GM19468 (cell line): Measurements from ENCODE around the gene CLDN14.

Experiments used
- ATAC-seq: cut with Tn5 transposase; IDR thresholded peaks from one replicate; pipeline ENCODE4 v1.9.1; 2021; ENCODE audit warnings: mild to moderate bottlenecking, moderate library complexity, moderate number of reproducible peaks; ENCODE audit not compliant: unreplicated experiment; ENCODE audit errors: extremely low read depth

CLDN14 gene

DNA sequence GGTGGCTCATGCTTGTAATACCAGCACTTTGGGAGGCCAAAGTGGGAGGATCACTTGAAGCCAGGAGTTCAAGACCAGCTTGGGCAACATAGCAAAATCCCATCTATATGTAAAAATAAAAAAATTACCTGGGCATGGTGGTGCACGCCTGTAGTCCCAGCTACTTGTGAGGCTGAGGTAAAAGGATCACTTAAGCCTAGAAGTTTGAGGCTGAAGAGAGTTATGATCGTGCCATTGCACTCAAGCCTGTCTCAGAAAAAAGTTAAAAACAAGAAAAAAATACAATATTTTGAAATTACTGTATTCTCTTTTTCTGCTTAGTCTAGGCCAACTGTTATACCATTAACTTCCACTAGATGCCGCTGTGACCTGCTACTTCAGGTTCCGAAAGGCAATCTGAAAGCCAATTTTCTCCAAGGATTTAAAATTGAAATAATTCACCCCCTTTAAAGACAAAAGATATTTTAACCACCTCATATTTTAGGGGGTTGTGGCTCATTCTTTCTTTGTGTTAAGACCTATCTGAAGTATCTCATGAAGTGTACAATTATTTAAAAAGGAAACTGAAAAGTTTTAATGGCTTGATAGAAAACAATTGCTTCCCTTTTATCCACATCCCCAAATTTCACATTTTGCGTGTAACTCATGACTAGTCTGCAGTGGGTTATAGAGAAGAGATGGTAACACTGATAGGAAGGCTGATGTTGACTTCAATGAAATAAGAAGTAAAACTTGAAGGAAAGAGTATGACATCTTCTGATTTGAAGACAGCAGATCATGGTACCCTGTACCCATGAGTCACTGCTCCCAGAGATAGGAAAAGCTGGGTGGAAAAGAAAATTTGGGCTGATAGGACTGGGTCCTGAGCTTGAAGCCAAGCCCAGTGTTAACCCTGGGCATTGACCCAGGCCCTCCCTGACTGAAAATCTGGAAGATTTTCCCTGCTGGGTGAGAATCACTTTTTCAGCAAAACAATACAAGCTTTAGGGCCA lies 24.4 kb upstream of the CLDN14 start:
- no peak for ATAC-seq

DNA sequence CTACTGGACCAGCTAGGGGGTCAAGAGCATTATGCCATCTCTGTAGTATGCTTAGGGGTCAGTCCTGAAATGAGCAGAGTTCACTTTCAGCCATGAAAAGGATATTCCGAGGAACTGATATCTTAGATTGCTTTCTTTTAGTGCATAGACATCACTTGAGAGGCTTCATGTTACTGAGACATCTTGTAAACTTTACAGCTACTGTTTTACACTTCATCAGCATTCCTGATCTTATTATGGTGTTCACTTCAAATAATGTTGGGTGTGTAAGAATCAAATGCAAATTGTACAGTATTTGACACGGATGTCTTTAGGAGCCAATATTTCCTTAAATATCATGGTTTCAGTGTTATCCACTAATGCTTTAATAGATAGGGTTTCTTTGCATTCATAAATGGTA lies 22.4 kb upstream of the CLDN14 start:
- no peak for ATAC-seq

DNA sequence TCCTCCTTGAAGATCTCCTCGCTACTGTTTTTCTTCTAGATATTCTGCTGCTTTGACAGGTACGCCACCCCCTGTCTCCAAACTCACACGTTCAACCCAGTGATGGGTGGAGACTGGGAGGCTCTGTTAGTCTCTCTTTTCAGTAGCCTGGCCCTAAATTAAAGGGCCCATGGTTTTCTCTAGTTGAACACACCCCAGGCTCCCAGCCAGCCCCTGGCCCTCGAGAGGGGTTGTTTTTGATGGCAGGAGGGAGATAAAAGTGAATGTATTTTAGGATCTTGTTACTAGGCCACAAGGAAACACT lies 21.6 kb upstream of the CLDN14 start:
- no peak for ATAC-seq

DNA sequence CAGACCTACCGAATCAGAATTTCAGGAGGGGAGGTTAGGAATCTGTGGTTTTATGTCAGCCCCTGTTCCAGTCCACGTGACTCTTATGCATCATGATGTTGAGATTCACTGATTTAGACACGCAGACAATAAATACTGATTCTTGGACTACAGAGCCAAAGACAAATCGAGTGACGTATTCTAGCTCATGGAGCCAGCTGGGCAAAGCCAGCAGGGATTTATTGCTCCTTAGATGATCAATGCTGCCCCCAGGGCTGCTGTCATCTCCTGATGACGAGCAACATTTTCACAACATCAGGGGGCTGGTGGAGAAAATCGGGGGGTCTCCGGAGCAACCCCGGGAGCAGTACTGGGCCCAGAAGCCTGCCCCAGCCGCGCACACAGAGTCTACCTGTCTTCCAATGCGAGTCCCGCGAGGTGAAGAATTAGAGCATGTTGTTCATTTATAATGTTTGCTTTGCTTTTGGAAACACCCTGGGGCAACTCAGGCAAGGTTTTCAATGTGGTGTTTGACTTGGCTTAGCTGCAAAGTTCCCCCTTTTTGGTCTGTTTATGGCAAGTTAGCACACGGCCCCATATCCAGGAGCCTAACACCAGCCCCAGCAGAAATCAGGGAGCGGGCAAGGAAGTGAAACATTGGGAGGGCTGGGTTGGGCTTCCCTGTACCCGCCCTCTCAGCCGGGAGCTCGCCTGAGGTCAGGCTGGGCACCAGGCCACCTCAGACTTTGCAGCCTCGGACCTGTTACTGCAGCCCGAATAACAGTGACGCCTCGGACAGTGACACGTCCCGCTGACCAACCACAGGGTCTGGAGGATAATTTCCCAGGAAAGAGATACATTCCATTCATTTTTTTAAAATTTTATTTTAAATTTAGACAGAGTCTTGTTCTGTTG lies 19.9 kb upstream of the CLDN14 start:
- no peak for ATAC-seq

DNA sequence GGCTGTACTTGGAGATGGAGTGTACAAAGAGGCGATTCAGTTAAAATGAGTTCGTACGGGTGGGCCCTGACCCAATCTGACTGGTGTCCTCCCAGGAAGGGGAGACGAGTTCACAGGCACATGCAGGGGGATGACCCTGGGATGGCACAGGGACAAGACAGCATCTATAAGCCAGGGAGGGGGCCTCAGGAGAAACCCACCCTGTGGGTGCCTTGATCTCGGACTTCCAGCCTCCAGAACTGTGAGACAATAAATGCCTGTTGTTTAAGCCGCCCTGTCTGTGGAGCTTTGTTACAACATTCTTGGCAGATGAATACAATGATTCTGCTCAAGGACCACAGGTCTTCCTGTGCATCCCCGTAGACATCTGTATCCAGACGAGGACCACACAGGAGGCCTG lies 14.6 kb upstream of the CLDN14 start:
- no peak for ATAC-seq

DNA sequence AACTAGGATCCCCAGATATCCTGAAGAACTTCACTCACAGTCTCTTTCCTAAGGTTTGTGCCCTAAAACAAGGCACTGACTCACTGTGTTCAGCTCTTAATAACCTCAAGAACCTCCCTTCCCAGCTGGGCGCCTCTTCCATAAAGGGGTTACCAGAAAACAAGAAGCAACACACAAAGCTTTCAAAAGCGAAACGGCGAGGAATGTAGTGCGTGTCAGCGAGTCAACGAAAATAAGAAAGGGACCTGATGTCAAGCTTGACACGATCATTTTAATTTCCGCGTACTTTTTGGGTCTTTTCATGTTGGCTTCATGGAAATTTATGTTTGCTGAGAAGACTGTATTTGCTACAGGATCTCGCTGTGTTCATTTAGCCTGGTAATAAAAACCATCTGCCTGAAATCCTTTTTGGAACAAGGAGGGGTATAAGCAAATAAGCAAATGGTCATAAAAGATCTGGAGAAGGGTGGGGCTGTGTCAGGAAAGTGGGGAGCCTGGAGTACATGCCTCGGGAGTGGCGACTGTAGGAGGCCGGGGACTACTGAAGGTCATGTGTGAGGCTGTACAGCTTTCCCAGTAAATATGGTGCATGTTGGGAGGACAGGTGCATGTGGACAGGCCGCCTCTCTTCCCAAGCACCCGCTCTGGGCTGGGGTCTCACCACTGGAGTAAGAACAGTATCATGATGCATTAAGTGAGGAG lies 11.4 kb upstream of the CLDN14 start:
- no peak for ATAC-seq

DNA sequence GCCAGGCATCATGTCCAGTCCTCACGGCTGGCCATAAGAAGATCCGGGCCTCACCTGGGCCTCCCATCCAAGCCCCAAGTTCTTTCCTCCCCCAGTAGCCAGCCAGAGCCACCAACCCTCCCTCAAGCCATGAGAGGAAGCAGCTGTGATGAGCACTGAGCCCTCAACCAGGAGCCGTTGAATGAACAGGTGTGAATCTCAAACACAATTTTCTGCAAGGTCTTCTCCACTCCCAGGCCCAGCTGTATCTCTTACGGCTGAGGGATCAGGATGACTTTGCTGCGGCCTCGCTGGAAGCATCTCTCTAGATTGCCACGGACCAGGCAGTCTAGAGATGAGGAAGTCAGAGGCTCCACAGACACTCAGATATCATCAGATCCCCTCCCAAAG lies 9.8 kb upstream of the CLDN14 start:
- ATAC-seq = no peak

DNA sequence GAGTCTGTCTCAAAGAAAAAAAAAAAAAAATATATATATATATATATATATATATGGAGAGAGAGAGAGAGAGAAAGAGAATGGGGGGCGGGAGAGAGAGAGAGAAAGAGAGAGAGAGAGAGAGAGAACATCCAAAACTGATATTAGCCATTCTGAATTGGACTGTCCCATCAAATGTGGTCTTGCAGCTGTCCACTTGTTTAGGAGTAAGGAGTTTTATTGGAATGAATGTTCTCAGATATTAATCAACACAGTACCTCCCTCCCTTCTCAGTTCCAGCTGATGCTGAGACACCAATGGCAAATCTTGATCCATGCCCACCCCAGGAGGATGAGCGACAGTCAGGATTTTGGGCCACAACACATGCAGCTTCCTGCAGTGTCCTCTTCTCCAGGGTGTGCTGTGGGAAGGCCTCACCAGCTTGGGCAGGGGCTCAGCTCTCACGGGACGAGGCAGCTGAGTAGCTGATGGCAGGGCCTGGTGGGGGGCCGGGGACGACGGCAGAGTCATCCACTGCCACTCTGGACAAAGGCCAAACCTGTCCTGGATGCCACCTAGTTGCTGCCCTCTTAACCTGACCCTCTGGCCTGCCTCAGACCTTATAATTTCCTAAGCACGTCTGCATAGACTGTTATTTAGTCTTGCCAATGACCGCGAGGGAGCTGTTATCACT lies 9.3 kb upstream of the CLDN14 start:
- ATAC-seq = no peak

DNA sequence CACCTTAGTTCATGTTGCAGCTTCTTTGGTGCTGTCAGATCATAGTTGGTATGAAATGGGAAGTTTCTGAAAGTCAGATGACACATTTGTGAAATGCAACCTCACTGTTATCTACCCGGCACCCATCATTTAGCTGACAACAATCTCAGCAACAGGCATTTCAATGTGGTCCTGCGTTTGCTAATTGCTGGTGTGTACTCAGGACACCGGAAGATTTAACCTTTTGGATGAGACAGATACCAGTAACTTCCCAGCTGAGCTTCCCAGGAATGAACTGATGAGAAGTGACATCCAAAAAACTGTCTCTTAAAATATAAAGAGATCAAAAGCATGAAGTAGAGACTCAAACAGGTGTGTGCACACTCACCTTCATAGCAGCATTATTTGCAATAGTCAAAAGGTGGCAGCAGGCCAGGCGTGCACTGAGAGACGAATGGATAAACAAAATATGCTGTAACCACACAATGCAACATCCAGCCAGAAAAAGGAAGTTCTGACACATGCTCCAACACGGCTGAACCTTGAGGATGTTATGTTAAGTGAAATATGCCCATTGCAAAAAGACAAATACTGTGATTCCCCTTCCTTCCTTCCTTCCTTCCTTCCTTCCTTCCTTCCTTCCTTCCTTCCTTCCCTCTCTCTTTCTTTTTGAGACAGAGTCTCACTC lies 7.9 kb upstream of the CLDN14 start:
- no peak for ATAC-seq

DNA sequence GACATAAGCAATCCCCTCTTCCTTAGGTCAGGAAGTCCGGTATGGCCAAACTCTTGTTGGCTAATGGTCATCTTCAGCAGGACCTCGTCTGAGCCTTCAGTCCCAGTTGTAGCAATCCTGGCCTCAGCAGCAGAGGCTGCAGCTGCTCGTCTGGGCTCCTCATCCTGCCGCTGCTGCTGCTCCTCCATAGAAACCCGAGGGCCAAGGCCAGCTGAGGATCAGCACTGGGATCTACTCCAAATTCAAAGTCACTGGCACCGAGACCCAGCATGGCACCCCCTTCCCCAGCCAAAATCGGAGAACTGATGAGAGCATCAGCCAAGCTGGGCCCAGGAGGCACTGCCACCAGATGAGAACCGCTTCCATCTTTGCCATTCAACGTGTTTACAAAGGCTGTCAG lies 6.3 kb upstream of the CLDN14 start:
- no peak for ATAC-seq

DNA sequence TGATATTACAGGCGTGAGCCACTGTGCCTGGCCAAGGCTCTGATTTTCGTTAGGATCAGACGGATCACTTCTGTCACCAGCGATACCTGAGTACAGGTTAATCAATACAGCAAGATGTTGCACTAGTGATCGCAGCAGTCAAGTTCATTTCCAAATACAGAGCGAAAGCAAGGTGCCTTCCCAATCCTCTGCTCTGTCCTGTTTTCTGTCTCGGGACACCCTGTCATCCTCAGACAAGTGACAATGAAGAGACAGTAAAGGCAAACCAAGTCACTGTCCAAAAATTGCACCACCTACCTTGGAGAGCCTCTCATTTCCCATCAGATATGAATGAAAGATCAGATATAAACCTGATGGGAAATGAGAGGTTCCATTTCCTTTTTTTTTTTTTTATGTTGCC lies 5.6 kb upstream of the CLDN14 start:
- ATAC-seq = no peak

DNA sequence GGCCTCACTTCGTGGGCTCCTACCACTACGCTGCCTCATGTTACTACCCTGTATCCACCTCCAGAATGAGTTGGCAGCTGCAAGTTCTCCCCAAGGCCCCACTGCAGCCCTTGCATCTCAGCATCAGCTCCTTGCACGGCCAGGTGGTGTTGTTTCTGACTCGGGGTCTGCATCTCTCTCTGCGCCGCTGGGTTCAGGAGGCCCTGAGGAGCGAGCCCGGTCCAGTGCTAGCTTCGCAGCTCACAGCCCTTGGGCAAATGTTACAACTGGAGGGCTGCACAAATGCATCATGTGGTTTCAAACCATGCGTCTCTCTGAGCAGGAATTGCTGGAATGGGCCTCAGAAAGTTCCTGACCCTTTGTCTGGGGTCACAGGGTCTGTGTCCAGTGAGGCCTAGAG lies 3.2 kb upstream of the CLDN14 start:
- ATAC-seq = no peak

DNA sequence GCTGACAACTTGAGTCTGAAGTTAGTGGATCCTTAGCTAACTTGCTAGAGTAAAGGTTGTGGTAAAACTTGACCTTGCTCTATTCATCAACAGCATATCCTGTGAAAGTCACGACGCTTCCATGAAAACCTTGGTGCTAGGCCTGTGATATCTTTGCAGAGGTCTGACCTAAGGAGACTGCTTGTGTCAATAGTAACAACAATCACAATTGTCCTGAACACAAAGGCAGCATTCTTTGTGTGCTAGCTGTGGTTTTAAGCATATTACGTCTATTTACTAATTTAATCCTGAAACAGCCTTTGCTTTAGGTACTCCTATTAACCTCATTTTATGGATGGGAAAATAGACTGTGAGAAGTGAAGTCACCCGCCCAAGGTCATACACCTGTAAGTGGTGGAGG lies 2.8 kb upstream of the CLDN14 start:
- ATAC-seq = no peak

DNA sequence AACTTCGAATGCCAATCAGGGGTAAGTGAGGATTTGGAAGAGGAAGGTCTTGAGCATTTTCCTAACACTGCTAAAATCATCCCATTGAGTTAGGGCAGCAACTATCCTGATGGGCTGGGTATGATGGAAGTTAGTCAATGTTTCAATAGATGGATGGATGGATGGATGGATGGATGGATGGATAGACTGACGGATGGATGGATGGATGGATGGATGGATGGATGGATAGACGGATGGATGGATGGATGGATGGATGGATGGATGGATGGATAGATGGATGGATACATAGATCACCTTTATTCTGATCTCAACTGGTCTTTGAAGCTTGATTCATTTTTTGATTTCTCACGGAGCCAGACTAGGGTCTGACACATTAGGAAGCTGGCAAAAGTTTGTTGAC lies 2.3 kb upstream of the CLDN14 start:
- ATAC-seq = no peak

DNA sequence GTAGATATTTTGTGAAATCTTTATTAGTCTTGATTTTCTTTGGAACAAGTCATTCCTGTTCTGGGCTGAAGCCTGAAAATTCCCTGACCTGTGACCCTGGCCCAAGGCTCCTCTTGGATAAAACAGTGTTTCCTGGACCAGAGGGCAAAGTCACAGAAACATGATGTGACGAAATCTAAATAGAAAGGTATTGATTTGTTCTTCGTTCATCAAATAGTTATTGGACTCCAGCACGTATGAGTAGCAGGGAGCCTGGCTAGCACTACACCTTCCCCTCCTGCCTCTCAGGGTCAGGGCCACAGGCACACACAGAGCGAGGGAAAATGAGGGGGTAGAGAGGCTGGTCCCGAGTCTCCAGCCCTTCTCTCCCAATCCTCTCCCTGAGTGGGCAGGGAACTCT lies 1.7 kb upstream of the CLDN14 start:
- ATAC-seq = no peak

DNA sequence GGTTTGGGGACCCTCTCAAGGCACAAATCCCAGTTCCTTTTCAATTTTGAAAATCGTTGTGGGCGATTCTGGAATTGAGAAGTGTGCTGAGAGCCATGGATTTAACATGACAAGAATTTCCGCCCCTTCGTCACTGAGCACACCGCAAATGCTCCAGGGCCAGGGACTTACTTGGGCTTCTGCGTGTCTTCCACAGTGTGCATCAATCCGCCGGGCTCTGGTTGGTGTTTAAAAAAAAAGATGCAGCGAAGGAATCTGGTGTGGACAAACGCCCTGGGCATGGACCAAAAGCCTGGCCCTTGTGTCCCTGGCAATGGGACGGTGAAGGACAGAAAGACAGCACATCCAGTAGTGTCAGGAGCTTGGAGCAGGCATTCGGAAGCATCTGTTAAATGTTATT lies 696 bp upstream of the CLDN14 start:
- ATAC-seq = no peak

DNA sequence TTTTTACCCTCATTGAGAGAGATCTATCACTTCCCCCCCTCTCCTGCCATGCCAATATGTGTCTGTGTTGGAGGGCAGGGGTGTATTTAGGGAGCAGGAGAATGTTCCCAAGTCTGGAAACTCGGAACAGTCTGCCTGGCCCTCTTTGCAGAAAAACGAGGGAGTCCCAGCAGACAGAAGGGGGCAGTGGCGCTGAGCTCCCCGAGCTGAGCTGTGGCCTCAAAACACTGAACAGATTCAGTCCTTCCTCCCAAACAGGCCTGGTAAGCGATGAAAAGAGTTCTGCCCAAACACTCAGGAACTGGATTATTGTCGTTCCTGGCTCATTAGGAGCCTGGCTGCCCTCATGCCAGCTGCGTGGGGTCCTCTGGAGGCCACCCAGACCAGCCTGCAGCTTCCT lies 981 bp downstream of the CLDN14 start:
- ATAC-seq = no peak

DNA sequence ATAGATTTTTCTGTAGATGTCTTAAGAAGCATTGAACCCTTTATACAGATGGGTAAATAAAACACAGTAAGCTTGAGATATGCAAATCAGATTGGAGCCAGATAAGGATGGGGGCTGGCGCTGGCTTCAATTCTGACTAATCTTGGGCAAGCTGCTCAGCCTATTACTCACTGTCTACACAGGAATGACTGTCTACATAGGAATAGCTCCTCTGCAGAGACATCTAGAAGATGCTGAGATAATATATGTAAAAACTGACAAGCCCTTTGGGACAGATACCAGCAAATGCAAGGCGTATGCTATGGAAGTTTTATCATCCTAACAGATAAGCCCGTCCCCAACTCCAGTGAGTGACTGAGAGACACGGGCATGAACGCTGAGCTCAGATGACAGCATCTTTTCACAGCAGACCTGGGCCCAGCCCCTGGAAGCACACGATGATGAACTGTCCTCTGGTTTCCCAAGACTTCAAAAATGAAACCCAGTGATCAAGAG lies 1.7 kb downstream of the CLDN14 start:
- no peak for ATAC-seq

DNA sequence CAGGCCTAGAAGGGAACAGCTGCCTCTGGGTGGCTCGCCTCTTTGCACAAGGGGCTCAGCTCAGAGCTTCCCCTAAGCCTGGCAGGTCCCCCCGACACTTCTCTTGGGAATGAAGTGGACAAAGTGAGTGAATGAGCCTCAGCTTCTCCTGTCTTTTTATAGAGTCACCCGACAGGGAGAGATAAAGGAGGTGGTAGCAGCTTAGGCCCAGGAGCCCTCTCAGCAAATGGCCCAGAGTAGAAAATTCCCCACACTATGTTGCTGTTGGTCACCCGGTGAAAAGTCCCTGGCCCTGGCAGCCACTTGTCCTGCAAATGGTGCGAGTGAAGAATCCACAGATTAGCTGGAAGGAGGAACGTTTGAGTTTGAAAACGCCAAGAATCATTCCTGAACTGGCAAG lies 2.4 kb downstream of the CLDN14 start:
- ATAC-seq = no peak

DNA sequence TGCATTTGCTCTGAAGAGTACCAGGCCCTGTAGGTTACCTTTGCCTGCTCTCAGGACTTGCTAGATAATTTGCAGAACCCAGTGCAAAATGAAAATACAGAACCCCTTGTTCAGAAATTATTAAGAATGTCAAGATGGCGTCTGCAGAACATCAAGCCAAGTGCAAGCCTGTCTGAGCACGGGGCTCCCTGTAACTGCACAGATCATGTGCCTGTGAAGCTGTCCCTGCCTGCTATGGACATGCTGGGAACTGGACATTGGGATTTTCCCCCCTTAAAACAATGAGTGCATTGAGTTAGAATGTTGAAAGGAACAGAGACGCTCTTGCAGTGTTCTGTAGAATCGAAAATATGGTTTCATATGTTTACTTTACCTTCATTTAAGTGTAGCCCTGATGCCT lies 2.9 kb downstream of the CLDN14 start:
- ATAC-seq = no peak
